ENCODE results near the gene ALLC.

ALLC gene

GRCh38 chr2:3738454-3738853, 80.5 kb downstream of the ALLC start:
- no peak overlapping the region for H3K4me3 ChIP-seq
- H3K27ac ChIP-seq: no peak overlapping the region

DNA sequence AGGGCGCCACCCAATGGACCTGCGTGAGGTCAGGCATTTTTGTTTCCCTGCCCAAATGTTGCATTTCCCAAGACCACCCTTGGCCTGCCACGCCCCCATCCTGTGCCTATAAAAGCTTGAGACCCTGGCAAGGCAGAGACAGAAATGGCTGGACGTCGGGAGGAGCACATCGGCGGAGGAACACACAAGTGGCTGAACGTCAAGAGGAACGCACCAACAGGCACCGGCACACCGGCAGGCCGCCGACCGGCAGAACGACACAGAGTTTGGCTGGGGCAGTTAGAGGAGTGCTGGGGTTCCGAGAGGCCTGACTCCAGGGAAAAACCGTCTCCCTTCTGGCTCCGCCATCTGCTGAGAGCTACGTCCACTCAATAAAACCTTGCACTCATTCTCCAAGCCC, 81.3 kb downstream of the ALLC start:
- H3K4me3 ChIP-seq: no peak overlapping the region
- H3K27ac ChIP-seq: no peak overlapping the region

GRCh38 chr2:3741396-3741795, 83.4 kb downstream of the ALLC start:
- no peak overlapping the region for H3K4me3 ChIP-seq
- H3K27ac ChIP-seq: no peak overlapping the region

DNA sequence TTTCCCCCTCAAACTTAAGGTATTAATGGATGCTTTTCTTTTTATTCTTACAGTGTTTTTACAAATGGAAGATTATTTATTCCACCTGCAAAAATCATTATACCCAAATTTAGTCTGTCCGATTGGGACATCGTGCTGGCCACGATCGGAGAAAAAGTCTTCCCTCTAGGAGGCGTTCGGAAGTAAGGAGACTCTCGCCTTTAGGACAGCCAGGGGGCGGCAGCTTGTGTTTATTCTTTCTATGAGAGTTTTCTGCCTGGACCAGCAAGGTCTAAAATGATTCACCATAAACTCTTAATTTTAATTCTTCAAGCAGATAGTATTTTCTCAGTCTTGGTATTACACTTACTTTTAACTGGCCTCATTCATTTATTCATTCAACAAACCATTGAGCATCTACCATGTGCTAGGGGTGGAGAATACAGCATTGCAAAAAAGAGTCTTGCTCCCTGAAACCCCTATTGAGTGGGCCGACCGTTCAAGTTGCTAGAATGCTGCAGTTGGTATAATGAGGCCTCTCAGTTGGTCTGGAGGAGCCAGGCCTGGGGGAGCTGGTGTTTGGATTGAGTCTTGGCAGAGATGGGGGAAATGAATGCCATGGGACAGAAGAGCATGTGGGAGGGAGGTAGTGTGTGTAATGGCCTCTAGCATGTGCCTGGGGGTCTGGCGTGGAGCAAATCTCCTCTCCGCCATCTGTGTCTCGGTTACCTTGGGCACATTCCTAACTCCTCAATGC, 84.0 kb downstream of the ALLC start:
- H3K4me3 ChIP-seq: no peak overlapping the region

GRCh38 chr2:3742743-3743508, 84.9 kb downstream of the ALLC start:
- H3K4me3 ChIP-seq: no peak overlapping the region
- H3K27ac ChIP-seq: no peak overlapping the region

More for the DNA sequence above, 84.0 kb downstream of the ALLC start:
- no peak overlapping the region for H3K27ac ChIP-seq

GRCh38 chr2:3743951-3744555, 86.1 kb downstream of the ALLC start:
- Histone ChIP-seq H3K4me3 (no peak overlapping the region), H3K27ac (no peak overlapping the region)

- no peak overlapping the region for H3K4me3 ChIP-seq
- no peak overlapping the region for H3K27ac ChIP-seq
These were observed 87.9 kb downstream of the ALLC start for GRCh38 chr2:3745920-3746319.

DNA sequence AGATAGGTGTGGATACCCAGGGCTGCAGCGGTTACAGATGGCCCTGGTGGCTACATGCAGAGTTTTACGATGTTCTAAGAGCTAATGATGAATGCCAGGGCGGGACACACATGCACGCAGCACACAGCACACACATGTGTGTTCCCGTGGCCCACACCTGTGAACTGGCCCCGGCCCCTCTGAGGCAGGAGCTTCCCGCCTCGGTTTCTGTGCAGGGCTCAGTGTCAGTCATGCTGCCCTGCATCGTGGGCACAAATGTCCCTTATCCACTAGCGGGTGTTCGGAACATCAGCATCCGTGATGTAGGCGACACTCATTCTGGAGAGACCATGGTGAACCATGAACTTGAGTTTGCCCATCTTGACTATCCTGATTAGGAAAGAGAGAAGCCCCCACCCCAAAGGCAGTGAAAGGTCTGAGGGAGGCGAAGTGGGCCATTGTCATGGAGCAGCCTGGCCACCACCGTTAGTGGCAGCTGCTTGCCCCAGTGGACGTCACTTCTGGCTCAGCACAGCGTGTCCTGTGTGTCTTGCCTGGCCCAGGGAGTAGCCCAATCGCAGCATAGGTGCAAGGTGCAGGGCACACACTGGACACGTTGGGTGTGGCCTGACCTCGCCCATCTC, 89.1 kb downstream of the ALLC start:
- Histone ChIP-seq H3K27ac (no peak overlapping the region), H3K4me3 (no peak overlapping the region)

DNA sequence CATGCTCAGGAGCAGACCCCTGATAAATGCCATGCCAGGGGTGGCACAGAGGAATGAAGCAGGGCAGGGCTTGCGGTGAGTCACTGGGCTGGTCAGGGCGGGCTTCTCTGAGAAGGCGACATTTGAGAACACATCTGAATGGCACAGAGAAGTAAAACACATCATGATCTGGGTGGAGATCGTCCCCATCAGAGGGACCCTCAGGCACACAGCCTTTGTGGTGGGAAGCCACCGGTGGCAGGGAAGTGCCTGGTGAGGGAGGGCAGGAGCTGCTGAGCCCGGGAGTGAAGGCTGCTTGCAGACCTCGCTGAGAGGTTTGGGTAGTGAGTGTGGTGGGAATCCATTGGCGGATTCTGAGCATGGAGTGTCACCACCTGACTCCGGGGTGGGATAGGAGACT, 89.8 kb downstream of the ALLC start:
- no peak overlapping the region for H3K27ac ChIP-seq
- no peak overlapping the region for H3K4me3 ChIP-seq

GRCh38 chr2:3749201-3749600, 91.2 kb downstream of the ALLC start:
- no peak overlapping the region for H3K4me3 ChIP-seq

GRCh38 chr2:3751251-3751650, 93.3 kb downstream of the ALLC start:
- no peak overlapping the region for H3K27ac ChIP-seq
- no peak overlapping the region for H3K4me3 ChIP-seq

More at GRCh38 chr2:3749201-3749600, 91.2 kb downstream of the ALLC start:
- no peak overlapping the region for H3K27ac ChIP-seq

- Histone ChIP-seq H3K4me3 (no peak overlapping the region), H3K27ac (no peak overlapping the region)
These were observed 93.8 kb downstream of the ALLC start for GRCh38 chr2:3751806-3752205.

Data from skin epidermis (tissue), 12 donors.